Epithelial cell of proximal tubule (primary cell): Measurements from ENCODE around the gene HOXD9. TPM values are rescaled to one million over a fixed set of nuclear protein-coding genes. Genes with fewer than 3 reads are reported as not detected.

Experiments
- DNase-seq: peaks from one replicate; pipeline ENCODE4 v3.0.0-alpha.2; 2011; ENCODE audit warnings: low read depth
- H3K4me3 ChIP-seq: 2 replicates; pipeline ENCODE4 v1.5.1; 2011; ENCODE audit warnings: low read depth, mild to moderate bottlenecking, low read length
- CTCF ChIP-seq: conservative IDR thresholded peaks from 2 replicates; pipeline ENCODE4 v1.5.1; 2012; ENCODE audit warnings: low read depth, mild to moderate bottlenecking, low read length
- total RNA-seq: library from RNA; depleted of rRNA; stranded (reverse); fragments of >200 nt; gene quantifications from 2 replicates; pipeline ENCODE4 v1.2.3, GENCODE V29; 2015

The HOXD9 gene
- total RNA-seq, 1 donor from 2014 or later = 11.5 TPM

GRCh38 chr2:176160251-176160985 is 37.9 kb downstream of the HOXD9 start:
- no peak for TF ChIP-seq CTCF
- peak overlapping the region; percentile 40 for H3K4me3 ChIP-seq
- no peak for DNase-seq

- no peak for TF ChIP-seq CTCF
- no peak for DNase-seq
- peak overlapping the region; percentile 40 for H3K4me3 ChIP-seq
These were observed 38.7 kb downstream of the HOXD9 start for GRCh38 chr2:176160986-176161824.

- no peak for DNase-seq
- TF ChIP-seq CTCF = no peak
- H3K4me3 ChIP-seq = peak overlapping the region; percentile 40
These were observed 39.5 kb downstream of the HOXD9 start for GRCh38 chr2:176161825-176162626.

GRCh38 chr2:176162911-176163671 is 40.6 kb downstream of the HOXD9 start:
- peak overlapping the region; percentile 40 for H3K4me3 ChIP-seq
- no peak for TF ChIP-seq CTCF
- DNase-seq = no peak

GRCh38 chr2:176163672-176164056 is 41.1 kb downstream of the HOXD9 start:
- DNase-seq = no peak
- no peak for TF ChIP-seq CTCF
- H3K4me3 ChIP-seq = peak overlapping the region; percentile 15

GRCh38 chr2:176164201-176164600 is 41.7 kb downstream of the HOXD9 start:
- DNase-seq = no peak
- no peak for TF ChIP-seq CTCF
- H3K4me3 ChIP-seq = peak overlapping the region; percentile 20
